Measurements from ENCODE around the gene APC.

- TF ChIP-seq SALL2 (tag by site-specific recombination; IDR thresholded peaks at IDR 0.05; ENCODE audit: borderline replicate concordance) (no peak), CTCF (tag by site-specific recombination; IDR thresholded peaks at IDR 0.05) (no peak), ZNF121 (tag by site-specific recombination; IDR thresholded peaks at IDR 0.05) (no peak), ZNF548 (tag by site-specific recombination; IDR thresholded peaks at IDR 0.05) (no peak), WT1 (tag by site-specific recombination; IDR thresholded peaks at IDR 0.05) (no peak), ZNF560 (tag by site-specific recombination; IDR thresholded peaks at IDR 0.05; ENCODE audit: borderline replicate concordance) (no peak), HOXD13 (CRISPR knock-in tag; IDR thresholded peaks at IDR 0.05; ENCODE audit: borderline replicate concordance) (no peak), ZNF610 (tag by site-specific recombination; IDR thresholded peaks at IDR 0.05; ENCODE audit: borderline replicate concordance) (no peak), ZNF785 (tag by site-specific recombination; IDR thresholded peaks at IDR 0.05) (no peak)
These were observed 29.5 kb upstream of the APC start for GRCh38 chr5:112708103-112708622.
